SK-N-DZ (cell line): ENCODE results near the gene PARG. TPM values are rescaled to one million over a fixed set of nuclear protein-coding genes. Genes with fewer than 3 reads are reported as not detected.
A peak's percentile ranks its signal among the peaks of the same experiment; 100 is the strongest.
"Not testable (repeated sequence)": the region's sequence is repeated elsewhere in the genome, so short reads cannot be mapped to it uniquely, and the experiment has no call there.

Experiments used
- DNase-seq: peaks from one replicate; pipeline ENCODE4 v3.0.0-alpha.2; 2015; ENCODE audit warnings: low spot score
- polyA plus RNA-seq, 2 experiments: library from polyadenylated mRNA; depleted of rRNA; stranded (reverse); fragments of >200 nt; gene quantifications; 2 replicates each; pipeline ENCODE4 v1.2.3, GENCODE V29; 2014

PARG gene
- 25.2 and 28.0 TPM in 2 replicates for polyA plus RNA-seq (2014; cell fraction: cytosol; rRNA removed)
- polyA plus RNA-seq (2014; cell fraction: nucleus; rRNA removed), result 22.5 and 24.7 TPM in 2 replicates

- DNase-seq, result peak; percentile 79
Measured at GRCh38 chr10:49941447-49942338, at the start of gene PARG, which contains the start of gene TIMM23B. Gene PARG, minus strand, starts transcription at chr10:49942027. Its CDS starts 302 bp downstream, at chr10:49941725. Gene TIMM23B, plus strand, starts transcription at chr10:49942053. Its CDS starts 142 bp downstream, at chr10:49942195.

DNA sequence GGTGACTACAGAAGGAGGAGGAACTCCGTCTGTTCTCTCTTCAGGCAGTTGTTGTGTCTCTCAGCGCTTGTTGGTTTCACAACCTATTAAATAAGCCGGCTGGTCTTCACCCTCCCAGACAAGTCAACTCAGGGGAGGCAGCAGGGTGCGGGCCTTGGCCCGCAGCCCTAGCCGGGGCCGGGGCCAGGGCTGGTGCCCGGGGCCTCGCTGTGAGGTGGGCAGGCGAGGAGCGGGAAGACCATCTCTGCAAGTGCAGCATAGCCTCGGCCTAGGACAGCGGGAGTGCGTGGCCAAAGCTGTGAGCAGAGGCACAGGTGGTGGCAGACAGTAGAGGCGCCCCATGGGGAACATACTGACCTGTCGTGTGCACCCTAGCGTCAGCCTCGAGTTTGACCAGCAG lies 46.5 kb upstream of the PARG start, which contains the start of gene AGAP6:
AGAP6 (plus strand) TSS at position 31 of the 400 bp plus-strand sequence; CDS start at position 341, 310 bp downstream.
- not testable (repeated sequence) for DNase-seq

- not testable (repeated sequence) for DNase-seq
Measured at GRCh38 chr10:49987207-49987606, 45.4 kb upstream of the PARG start.

DNA sequence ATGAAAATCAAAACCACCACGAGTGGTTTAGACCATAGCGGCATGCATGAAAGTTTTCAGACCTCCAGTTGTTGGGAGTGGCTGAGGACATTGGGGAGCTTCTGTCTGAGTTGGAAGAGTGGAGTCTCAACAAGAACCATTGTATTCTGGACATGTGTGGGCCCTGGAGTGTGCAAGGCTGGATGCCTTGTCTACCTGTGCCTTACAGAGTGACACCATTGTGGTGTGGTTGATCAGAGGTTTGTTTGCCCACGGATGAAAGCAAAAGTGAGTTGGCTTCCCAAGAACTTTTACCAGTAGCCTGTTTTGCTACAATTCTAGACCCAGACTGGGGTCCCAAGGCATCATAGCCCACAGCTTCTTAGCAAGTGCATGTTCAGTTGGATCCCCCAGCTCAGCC lies 35.9 kb upstream of the PARG start:
- not testable (repeated sequence) for DNase-seq

DNA sequence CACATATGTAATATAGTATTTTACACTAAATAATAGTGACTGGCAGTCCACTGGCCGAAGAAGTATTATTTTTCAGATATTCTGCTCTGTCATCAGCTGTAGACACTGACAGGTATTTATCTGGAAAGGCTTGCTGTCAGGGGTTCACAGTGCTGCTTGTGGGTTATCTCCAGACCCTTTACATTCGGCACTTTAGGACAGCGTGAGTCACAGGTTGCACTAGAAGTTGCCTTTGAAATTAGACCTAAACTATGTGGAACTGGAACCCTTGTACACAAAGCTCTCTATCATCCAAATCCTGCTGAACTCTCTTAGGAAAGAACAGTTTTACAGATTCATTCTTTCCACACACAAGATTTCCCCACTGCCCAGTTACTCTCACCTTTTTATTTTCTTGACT lies 30.3 kb upstream of the PARG start:
- DNase-seq, result not testable (repeated sequence)

DNA sequence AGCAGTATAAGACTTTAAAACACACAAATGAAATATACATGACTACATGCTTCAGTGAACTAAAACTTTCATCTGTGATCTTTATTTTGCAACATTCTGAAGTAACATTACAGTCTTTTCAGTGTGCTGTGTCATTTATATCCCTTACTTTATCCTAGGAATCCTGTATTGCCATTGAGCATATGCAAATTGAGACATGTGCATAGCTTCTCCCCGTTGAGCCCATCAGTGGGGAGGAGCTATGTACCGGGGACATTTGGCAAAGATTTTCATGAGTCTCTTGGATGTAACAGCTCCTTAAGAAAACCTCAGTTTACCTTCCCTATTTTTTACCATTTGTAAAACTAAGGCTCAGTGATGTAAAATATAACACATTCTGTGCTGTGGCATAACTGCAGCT lies 29.6 kb upstream of the PARG start:
- not testable (repeated sequence) for DNase-seq

DNA sequence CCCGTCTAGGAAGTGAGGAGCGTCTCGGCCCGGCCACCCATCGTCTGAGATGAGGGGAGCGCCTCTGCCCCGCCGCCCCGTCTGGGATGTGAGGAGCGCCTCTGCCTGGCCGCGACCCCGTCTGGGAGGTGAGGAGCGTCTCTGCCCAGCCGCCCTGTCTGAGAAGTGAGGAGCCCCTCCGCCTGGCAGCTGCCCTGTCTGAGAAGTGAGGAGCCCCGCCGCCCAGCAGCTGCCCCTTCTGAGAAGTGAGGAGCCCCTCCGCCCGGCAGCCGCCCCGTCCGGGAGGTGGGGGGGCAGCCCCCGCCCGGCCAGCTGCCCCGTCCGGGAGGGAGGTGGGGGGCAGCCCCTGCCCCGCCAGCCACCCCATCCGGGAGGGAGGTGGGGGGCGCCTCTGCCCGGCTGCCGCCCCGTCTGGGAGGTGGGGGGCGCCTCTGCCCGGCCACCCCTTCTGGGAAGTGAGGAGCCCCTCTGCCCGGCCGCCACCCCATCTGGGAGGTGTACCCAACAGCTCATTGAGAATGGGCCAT lies 28.6 kb upstream of the PARG start:
- DNase-seq, result not testable (repeated sequence)

DNA sequence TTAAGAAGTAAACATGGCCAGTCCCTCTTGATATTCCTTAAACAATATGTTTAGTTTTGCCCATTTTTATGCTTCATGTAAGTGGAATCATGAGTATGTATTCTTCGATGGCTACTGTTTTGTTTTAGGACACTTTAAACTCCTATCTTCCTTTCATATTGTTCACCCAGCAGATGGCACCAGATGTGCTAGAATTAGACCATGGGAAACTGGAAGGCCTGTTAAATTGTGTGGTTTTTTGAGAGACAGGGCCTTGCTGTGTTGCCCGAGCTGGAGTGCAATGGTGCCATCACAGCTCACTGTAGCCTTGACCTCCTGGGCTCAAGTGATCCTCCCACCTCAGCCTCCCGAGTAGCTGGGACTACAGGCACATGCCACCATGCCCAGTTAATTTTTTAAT lies 11.3 kb upstream of the PARG start:
- DNase-seq, result not testable (repeated sequence)

DNA sequence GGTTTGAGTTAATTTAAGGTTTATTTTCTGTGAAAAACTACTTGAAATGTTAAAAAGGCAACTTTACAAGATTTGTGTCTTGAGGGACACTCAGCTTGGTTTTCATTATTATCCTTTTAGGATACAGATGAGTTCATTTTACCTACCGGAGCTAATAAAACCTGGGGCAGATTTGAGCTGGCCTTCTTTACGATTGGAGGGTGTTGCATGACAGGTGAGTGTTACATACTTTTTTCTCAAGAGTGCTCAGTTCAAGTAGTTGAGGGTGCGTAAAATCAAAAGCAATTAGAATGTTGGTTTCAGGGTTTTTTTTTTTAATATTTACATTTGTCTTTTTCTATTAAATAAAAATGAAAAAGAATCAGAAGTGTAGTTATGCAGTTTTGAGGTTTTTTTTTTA lies 10.2 kb upstream of the PARG start:
- not testable (repeated sequence) for DNase-seq

- DNase-seq, result not testable (repeated sequence)
Measured at GRCh38 chr10:49948737-49949136, 6.9 kb upstream of the PARG start.

DNA sequence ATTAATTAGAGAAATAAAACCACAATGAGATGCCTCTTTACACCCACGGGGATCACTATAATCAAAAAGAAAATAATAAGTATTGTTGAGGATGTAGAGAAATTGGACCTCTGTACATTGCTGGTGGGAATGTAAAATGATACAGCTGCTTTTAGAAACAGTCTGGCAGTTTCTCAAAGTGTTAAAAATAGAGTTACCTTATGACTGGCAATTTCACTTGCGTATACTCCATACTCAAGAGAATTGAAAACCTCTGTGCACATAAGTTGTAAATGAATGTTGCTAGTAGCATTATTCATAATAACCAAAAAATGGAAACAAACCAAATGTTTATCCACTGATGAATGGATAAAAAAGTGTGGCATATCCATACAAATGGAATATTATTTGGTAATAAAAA lies 6.3 kb upstream of the PARG start:
- DNase-seq, result not testable (repeated sequence)

- not testable (repeated sequence) for DNase-seq
Measured at GRCh38 chr10:49943607-49944006, 1.8 kb upstream of the PARG start.

DNA sequence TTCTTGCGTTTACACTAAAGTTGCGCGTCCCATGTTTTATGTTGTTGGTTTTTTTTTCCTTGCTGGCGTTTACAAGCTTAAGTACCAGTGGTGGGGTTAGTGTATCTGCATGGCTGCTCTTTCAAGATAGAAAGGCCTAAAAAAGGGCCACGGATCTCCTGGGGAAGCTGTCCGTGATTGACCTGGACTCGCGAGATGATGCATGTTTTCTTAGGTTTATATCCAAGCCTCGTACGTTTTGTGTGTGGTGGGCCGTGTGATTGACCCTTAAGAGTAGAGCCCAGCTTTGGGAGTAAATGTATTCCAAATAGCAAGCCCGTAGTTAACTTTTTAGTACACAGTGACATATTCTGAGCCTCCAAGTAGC lies 495 bp upstream of the PARG start:
- not testable (repeated sequence) for DNase-seq

GRCh38 chr10:49931959-49932728 lies 9.7 kb downstream of the PARG start:
- not testable (repeated sequence) for DNase-seq

GRCh38 chr10:49931276-49931675 lies 10.6 kb downstream of the PARG start:
- not testable (repeated sequence) for DNase-seq

GRCh38 chr10:49923572-49923971 lies 18.3 kb downstream of the PARG start:
- not testable (repeated sequence) for DNase-seq

DNA sequence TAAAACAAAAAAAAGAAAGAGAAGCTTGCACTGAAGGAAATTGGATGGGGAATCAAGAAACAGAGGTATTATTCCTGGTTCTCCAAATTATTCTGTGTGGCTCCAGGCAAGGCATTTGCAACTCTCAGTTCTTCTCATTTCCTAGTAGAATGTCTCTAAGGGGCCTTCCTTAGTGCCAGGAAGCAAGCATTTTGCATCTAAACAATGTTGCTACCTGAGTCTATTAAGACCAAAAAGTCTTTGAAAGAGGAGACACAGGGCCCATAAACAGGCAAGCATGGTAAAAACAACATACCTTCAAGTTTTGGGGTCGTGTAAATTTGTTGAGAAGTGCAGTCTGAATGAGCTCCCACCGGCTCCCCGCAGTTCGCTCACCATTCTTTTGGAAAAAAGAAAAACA lies 19.8 kb downstream of the PARG start:
- DNase-seq, result not testable (repeated sequence)

GRCh38 chr10:49917927-49918326 lies 23.9 kb downstream of the PARG start:
- not testable (repeated sequence) for DNase-seq

- not testable (repeated sequence) for DNase-seq
Measured at GRCh38 chr10:49916451-49916850, 25.4 kb downstream of the PARG start.

DNA sequence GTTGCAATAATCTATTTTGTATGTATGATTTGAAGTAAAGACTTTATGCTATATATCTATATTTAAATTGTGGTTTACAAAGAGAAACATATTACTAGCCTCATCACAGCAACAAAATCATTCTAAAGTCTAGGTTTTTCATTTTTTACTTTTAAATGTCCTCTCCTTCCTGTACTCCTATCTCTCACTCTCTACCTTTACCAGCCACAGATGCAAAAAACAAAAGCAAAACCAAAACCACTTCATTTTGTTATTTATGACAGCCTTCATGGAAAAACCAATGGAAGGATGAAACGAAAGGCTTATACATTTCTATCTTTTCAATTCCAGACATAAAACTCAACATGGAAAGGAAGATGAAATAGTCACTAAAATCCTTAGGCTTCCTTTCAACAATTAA lies 31.5 kb downstream of the PARG start:
- not testable (repeated sequence) for DNase-seq

DNA sequence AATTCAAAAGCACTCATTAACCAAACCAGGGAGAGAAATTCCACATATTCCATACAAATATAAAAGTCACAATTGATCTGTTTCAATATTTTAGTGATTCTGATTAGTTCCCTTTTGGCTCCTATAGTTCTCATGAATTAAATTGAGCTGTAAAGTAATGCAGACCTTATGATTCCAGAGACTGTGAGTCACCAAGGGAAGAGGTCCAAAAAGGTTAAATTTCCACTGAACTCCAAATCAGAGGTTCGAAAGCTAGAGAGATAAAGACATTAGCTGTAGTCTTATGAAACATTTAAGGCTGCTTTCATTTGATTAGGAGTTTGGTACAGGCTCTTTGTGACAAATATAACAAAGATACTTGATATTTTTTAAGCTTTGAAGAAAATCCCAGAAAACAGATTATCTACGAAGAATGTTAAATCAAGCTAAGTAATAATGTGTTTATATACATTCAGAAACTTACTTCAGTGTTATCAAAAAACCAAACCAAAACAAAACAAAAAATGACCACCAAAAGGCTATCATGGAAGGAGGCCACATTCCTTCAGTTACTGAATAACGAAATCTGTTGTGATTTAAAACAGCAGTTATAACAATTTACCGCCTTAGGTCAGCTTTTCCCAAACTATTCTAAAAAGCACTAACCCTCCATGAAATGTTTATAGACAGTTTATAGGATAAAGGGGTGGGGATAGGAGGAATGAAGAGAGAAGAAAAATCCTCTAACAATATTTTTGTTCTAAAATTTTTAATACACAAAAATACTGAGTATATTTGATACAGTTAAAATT lies 33.3 kb downstream of the PARG start:
- not testable (repeated sequence) for DNase-seq
